HG03432 (cell line): ENCODE data around the gene MSL1.

Experiments
- ATAC-seq: cut with Tn5 transposase; IDR thresholded peaks from one replicate; pipeline ENCODE4 v1.9.1; 2021; ENCODE audit warnings: mild to moderate bottlenecking, moderate library complexity; ENCODE audit not compliant: unreplicated experiment

Gene MSL1

GRCh38 chr17:40103688-40104087, 18.1 kb upstream of the MSL1 start:
- no peak for ATAC-seq

DNA sequence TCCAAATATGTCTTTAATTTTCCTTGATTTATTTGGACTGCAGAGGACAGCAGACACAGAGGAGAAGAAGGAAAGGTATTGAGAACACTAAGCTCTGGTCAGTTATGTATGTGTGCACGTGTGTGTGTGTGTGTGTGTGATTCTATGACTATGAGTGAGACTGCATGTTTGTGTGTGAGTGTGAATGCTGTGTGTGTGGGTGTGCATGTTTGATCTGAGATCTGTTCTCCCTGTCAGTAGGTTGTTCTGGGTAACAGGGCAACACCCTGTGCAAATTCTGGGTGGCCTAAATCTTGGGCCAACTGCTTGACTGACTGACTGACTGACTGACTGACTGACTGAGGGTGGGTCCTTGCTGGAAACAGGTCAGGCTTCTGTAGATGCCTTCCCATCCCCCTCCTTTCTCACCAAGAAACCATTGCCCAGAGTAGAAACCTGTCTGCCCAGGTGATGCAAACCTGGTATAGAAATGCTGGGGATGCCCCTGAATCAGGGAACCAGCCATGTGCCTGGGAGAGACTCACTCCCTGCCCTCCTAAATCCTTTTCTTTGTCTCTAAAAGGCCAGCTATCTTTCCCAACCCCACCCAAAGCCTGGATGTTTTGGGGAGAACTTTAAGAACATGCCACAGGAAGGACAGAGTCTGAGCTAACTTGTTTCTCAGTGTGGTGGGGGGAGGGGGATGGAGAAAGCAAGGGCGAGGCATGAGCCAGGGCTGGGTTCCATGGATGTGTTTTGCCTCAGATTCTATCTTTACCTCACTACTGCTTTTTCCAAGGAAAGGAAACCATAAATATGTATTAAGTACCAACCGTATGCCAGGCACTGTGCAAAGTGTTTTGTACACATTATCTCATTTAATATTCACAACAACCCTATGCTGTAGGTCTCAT, 16.9 kb upstream of the MSL1 start:
- ATAC-seq = no peak

- no peak for ATAC-seq
Measured at GRCh38 chr17:40105861-40106759, 15.7 kb upstream of the MSL1 start.

- no peak for ATAC-seq
Measured at GRCh38 chr17:40106760-40107521, 14.8 kb upstream of the MSL1 start.

DNA sequence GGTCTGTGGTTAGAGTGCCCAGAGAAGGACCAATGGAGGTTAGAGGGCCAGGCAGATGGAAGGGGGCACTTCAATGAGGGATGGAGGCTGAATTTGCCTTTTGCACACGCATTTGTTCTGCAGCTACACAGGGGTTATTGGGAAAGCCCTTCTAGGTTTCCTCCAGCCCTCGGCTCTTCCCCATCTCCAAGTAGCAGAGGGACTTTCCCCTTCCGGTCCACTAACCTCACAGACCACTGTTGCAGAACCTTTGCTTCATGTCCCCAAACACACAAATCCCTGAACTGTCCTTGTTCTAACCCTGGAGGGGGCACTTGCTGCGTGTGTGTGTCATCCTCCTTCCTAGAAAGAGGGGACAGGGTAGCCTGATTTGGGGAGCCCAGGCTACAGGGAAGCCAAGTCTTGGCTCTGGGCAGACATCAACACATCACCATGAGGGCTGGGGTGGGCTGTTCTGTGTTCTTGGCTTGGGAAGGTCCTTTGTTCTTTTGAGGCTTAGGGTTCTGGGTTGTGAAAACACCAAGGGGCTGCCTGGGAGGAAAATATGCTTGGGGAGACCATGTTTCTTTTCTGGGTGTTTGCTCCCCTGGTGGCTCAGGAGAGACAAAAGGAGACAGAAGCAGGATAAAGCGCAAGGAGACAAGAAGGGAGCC, 14.1 kb upstream of the MSL1 start:
- no peak for ATAC-seq

- ATAC-seq = no peak
Measured at GRCh38 chr17:40108970-40109824, 12.6 kb upstream of the MSL1 start.

- no peak for ATAC-seq
Measured at GRCh38 chr17:40110026-40110845, 11.5 kb upstream of the MSL1 start.

GRCh38 chr17:40111221-40112128, 10.3 kb upstream of the MSL1 start:
- peak; percentile 43 for ATAC-seq

DNA sequence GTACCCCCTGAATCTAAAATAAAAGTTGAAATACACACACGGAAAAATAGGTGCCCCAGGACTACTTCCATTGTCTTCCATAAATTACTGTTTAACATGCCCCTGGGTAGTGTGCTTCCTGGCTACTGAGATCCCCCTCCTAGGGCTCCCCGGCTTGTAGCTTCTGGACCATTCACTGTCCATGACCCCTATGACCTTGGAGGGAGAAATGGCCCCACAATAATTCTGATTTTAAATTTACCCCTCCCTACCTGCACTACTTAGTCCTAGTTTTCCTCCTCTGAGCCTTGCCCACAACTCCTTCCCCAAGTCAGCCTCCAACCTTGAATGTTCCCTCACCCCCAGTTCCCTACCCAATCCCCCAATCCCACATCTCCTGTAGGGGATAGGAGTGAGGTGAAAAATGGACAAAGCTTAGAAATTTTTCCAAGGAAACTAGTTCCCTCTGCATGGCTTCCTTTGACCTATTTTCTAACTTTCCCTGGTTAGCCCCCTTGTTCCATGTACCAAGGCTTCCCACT, 9.5 kb upstream of the MSL1 start:
- no peak for ATAC-seq

DNA sequence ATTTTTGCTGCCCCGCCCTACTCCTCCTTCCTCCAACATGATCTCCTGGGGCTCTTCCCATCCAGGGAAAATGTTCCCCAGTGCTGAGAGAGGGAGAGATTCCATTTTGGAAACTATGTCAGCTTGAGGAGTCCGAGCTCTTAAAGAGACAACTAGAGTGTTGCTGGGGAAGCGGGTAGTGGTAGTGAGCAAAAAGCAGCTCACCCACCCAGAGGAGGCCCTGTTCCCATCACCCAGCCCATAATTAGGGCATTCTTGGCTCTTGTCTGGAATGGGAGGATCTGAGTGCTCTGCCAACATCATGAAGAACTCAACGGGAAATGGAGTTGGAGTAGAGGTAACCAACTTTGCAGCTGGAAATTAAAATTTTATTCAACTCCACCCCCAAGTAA, 9.1 kb upstream of the MSL1 start:
- ATAC-seq = no peak

DNA sequence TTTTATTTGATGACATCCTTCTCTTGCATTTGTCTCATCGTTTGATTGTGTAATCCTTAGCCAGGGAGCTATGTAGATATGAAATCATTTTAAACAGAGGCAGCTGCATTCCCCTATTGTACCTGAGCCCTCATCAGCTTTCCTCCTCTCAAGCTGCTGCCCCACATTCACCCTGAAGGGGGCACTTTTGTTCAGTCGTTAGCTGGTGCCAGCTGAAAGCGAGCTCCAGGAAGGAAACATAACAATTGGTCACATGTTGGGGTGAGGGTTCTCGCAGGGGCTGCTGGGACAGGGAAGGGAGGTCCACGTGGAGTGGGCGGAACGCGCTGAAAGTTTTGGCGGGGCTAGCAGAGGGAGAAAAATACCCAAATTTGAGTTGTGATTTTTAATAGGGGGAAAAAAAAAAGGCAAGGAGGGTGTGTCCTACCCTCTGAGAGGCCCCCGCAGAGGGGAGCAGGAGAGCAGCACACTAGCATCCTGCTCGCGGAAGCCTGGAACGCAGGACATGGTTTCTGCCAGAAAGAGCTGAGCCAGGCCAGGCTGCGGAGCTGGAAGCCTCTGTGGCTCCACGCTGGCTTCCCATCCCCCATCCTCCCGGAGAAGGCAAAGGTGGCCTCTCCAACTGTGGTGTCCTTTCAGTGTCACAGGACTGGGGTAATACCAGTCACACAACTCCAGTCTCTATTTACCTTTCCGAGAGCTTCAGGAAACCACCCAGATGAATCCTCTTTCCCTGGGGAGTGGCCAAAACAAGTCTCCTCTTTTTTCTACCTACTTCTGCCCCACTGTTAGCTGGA, 8.5 kb upstream of the MSL1 start:
- ATAC-seq = peak; percentile 82

DNA sequence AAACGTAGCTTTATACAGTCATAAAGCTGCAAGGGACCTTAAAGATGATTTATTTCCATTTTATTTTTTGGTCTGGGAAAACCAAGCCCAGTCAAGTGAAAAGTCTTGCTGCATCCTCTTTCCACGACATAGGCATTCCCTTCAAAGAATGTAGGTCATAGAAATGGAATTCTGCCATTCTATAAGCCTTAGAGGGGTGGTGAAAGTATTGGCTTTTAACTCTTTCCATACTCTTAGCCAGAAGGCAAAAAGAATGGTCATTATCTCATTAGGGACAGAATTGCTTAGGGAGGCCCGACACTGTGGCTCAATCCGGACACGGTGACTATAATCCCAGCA, 7.9 kb upstream of the MSL1 start:
- no peak for ATAC-seq

DNA sequence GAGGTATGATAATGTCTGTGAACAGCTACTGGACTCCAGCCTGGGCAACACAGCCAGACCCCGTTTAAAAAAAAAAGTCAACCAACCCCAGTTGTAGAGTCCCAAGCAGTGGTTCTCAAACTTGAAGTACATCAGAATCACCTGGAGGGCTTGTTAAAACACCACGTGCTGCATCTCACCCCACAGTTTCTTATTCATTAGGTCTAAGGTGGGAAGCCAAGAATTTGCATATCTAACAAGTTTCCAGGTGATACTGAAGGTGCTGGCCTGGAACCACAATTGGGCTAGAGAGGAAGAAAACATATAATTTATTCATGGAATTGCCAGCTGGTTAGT, 6.7 kb upstream of the MSL1 start:
- no peak for ATAC-seq

DNA sequence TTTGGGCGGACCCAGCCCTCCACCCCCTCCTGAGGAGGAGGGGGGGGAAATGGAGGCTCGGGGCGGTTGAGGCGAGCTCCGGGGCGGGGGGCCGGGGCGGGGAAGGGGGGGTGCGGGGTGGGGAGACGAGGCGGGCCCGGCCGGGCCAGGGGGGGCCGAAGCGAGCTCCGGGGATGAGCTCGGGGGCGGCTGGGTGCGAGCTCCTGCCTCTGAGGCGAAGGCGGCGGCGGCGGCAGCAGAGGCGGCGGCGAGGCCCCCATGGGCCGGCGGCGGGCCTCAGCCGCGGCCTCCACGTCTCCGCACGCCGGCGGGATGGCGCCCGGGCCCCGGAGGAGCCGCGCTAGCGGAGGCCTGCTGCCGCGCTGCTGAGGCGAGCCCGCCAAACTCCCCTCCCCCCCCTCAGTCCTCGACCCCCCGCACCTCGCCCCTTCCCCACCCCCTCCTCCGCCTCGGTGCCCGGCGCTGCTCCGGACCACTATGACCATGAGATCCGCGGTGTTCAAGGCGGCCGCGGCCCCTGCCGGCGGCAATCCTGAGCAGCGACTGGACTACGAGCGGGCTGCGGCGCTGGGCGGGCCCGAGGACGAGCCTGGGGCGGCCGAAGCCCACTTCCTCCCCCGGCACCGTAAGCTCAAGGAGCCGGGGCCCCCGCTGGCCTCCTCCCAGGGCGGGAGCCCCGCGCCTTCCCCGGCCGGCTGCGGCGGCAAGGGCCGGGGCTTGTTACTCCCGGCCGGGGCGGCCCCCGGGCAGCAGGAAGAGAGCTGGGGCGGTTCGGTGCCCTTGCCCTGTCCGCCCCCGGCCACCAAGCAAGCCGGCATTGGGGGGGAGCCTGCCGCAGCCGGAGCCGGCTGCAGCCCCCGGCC, 596 bp downstream of the MSL1 start:
- ATAC-seq = peak; percentile 32

DNA sequence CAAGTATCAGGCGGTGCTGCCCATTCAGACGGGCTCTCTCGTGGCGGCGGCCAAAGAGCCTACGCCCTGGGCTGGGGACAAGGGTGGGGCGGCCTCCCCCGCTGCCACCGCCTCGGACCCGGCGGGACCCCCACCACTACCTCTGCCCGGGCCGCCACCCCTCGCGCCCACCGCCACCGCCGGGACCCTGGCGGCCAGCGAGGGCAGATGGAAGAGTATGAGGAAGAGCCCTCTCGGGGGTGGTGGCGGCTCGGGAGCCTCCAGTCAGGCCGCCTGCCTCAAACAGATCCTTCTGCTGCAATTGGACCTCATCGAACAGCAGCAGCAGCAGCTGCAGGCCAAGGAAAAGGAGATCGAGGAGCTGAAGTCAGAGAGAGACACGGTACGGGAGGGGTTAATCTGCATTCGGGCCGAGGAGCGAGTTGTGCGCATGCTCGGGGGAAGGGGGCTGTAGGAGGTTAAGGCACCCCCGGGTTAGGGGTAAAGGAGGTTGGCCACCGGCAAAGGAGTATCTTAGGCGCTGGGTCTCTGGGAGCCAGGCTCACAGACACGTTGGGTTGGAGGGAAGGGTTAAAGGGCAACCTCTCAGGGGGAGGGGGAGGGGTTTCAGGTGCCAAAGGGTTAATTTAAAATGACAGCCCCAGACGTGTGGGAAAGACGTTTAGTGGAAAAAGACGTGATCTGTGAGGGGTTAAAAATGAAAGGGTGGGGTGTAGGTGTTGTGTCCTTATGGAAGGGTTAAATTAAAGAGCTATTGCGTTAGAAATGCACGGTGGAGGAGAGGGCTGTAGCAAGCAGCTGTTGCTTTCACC, 1.4 kb downstream of the MSL1 start:
- ATAC-seq = peak; percentile 19
